Lung (tissue), 12 donors: Measurements from ENCODE around the gene GIGYF2. TPM values are rescaled to one million over a fixed set of nuclear protein-coding genes. Genes with fewer than 3 reads are reported as not detected.

Experiments used
- ATAC-seq: fragments of 200-7000 bp; cut with Tn5 transposase; one replicate; pipeline ENCODE4 v1.9.1; 2020; ENCODE audit warnings: moderate number of reproducible peaks; ENCODE audit not compliant: insufficient read depth, low FRiP score
- DNase-seq, 3 donors: peaks; one replicate each; pipeline ENCODE4 v3.0.0-alpha.2; 2013 to 2017
- H3K27ac ChIP-seq, 2 donors: one replicate each; pipeline ENCODE4 v1.5.1; 2013; ENCODE audit warnings: mild to moderate bottlenecking in 2 of 2, moderate library complexity in 2 of 2, control low read depth in 1 of 2, inconsistent platforms in 1 of 2, low read depth in 1 of 2, low read length in 1 of 2
- H3K27me3 ChIP-seq, 3 donors: one replicate each; pipeline ENCODE4 v1.5.1; 2013; ENCODE audit warnings: low read length in 2 of 3; ENCODE audit not compliant: control insufficient read depth in 3 of 3, insufficient read depth in 3 of 3
- H3K36me3 ChIP-seq, 4 donors: one replicate each; pipeline ENCODE4 v1.5.1; 2013; ENCODE audit warnings: low read length in 4 of 4, mild to moderate bottlenecking in 1 of 4, moderate library complexity in 1 of 4; ENCODE audit not compliant: control insufficient read depth in 4 of 4, insufficient read depth in 4 of 4
- H3K4me1 ChIP-seq, 5 donors: one replicate each; pipeline ENCODE4 v1.5.1; 2013; ENCODE audit warnings: low read length in 5 of 5, mild to moderate bottlenecking in 2 of 5, moderate library complexity in 1 of 5; ENCODE audit not compliant: control insufficient read depth in 5 of 5, insufficient read depth in 5 of 5
- H3K4me3 ChIP-seq: one replicate; pipeline ENCODE4 v1.5.1; 2013; ENCODE audit warnings: mild to moderate bottlenecking, control low read depth, moderate library complexity
- H3K9ac ChIP-seq, 2 donors: one replicate each; pipeline ENCODE4 v1.5.1; 2013; ENCODE audit warnings: low read length in 2 of 2, control low read depth in 1 of 2; ENCODE audit not compliant: insufficient read depth in 1 of 2
- H3K9me3 ChIP-seq, 4 donors: one replicate each; pipeline ENCODE4 v1.5.1; 2013; ENCODE audit warnings: low read length in 3 of 4, mild to moderate bottlenecking in 1 of 4, moderate library complexity in 1 of 4; ENCODE audit not compliant: control insufficient read depth in 4 of 4, insufficient read depth in 3 of 4
- WGBS, 2 donors: extraction: QIAGEN DNeasy Blood & Tissue Kit; methylation state at CpG; one replicate each; pipeline ENCODE4 v1.1.7; 2013; 5-methylcytosine and 5-hydroxymethylcytosine counted together
- polyA plus RNA-seq, 2 donors: library from polyadenylated mRNA; stranded (reverse); fragments of 200-250 nt; gene quantifications; one replicate each; pipeline ENCODE4 v1.2.1, GENCODE V29; 2013
- total RNA-seq, 2 donors: library from RNA; depleted of rRNA in 1 of 2; stranded (reverse); fragments of >200 nt in 1 of 2; gene quantifications; one replicate each; pipeline ENCODE4 v1.2.1, GENCODE V29; 2014 to 2021
- TF ChIP-seq, protein P1 (sequence below): IDR thresholded peaks from 2 replicates; pipeline ENCODE4 v1.5.1; 2012; ENCODE audit warnings: mild to moderate bottlenecking; ENCODE audit errors: control extremely low read depth, extremely low read depth
- donor health status: control.
- donor health status: control.
- donor health status: Bipolar disorder and iron deficiency.
- donor health status: healthy.
- donor health status: DM: yes; HTN: yes; CAD: no.

Gene GIGYF2
- total and polyA plus RNA-seq, 4 donors = 15.9 to 145 (median 37.3) TPM

DNA sequence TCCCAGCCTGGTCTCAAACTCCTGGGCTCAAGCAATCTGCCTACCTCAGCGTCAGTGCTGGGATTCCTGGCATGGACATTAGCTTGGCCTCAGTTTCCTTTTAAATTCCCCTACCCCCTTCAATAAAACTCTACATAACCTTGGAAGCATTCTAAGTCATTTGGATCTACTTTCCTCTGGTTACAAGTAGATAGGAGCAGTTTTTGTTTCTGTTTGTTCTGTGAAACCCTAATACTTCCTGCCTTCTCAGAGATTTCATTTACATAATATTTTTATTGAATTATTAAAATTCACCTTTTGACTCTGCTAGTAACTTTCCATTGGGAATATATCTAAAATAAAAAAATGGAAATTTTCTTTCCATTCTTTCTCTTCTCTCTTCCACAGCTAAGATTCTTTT lies 25.9 kb downstream of the GIGYF2 start:
- Histone ChIP-seq H3K4me3 (no peak overlapping the region), H3K36me3 (peaks cover 6 to 24% (median 10%) of the 10 kb centered on the region in 4 donors), H3K9me3 (peaks cover 0 to 2% (median 0%) of the 10 kb centered on the region in 4 donors), H3K27me3 (no peaks in the 10 kb centered on the region), H3K9ac (no peak overlapping the region), H3K27ac (no peak overlapping the region), H3K4me1 (peaks cover 0 to 18% (median 0%) of the 10 kb centered on the region in 5 donors)
- DNase-seq = no peak
- TF ChIP-seq, protein P1, sequence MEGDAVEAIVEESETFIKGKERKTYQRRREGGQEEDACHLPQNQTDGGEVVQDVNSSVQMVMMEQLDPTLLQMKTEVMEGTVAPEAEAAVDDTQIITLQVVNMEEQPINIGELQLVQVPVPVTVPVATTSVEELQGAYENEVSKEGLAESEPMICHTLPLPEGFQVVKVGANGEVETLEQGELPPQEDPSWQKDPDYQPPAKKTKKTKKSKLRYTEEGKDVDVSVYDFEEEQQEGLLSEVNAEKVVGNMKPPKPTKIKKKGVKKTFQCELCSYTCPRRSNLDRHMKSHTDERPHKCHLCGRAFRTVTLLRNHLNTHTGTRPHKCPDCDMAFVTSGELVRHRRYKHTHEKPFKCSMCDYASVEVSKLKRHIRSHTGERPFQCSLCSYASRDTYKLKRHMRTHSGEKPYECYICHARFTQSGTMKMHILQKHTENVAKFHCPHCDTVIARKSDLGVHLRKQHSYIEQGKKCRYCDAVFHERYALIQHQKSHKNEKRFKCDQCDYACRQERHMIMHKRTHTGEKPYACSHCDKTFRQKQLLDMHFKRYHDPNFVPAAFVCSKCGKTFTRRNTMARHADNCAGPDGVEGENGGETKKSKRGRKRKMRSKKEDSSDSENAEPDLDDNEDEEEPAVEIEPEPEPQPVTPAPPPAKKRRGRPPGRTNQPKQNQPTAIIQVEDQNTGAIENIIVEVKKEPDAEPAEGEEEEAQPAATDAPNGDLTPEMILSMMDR = no peak
- 91 to 100% methylated on average over 1 of the region's 1 CpG for WGBS, 2 donors
- ATAC-seq = no peak

DNA sequence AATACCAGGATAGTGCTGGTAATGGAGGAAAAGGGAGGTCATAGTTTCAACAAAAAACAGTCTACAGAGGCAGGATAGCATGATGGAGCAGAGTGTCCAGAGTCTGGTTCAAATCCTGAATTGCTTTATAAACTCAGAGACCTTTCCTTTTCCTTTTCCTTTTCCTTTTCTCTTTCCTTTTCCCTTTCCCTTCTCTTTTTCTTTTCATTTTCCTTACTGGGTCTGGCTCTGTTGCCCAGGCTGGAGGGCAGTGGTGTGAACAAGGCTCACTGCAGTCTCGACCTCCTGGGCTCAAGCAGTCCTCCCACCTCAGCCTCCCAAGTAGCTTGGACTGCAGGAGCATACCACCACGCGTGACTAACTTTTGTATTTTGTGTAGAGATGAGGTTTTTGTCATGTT lies 31.7 kb downstream of the GIGYF2 start:
- ATAC-seq (no peak), DNase-seq (no peak)
- Histone ChIP-seq H3K4me3 (no peak overlapping the region), H3K27ac (no peak overlapping the region), H3K9ac (no peak overlapping the region), H3K27me3 (no peaks in the 10 kb centered on the region), H3K4me1 (peaks cover 0 to 7% (median 0%) of the 10 kb centered on the region in 5 donors), H3K36me3 (peaks cover 10 to 14% (median 13%) of the 10 kb centered on the region in 4 donors), H3K9me3 (no peaks in the 10 kb centered on the region)
- 97 to 99% methylated on average over 3 of the region's 3 CpGs for WGBS, 2 donors
- TF ChIP-seq, protein P1 = no peak

DNA sequence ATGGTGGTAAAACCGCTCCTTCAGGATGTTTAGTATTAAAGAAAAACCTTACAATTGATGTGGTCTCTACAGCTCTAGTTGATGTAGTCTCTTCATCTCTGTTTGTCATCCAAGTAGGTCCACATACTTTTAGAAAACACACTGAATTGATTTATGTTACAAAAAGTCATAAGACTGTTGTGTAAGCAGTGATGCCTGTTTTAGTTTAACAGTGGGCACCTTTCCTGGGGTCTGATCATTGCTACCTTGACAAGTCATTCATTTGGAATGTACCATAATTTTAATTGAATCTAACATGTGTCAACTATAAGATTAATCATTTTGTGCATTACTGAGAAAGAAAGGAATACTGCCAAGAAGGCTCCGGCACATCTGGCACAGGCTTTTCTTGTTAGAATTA lies 34.3 kb downstream of the GIGYF2 start:
- Histone ChIP-seq H3K36me3 (peaks cover 8 to 14% (median 9%) of the 10 kb centered on the region in 4 donors), H3K4me1 (peaks cover 0 to 7% (median 0%) of the 10 kb centered on the region in 5 donors), H3K9ac (no peak overlapping the region), H3K4me3 (no peak overlapping the region), H3K27me3 (no peaks in the 10 kb centered on the region), H3K9me3 (no peaks in the 10 kb centered on the region), H3K27ac (no peak overlapping the region)
- TF ChIP-seq, protein P1 = no peak
- ATAC-seq (no peak), DNase-seq (peak in 1 of 3 donors; percentile 6)
- 84 to 91% methylated on average over 2 of the region's 2 CpGs for WGBS, 2 donors

DNA sequence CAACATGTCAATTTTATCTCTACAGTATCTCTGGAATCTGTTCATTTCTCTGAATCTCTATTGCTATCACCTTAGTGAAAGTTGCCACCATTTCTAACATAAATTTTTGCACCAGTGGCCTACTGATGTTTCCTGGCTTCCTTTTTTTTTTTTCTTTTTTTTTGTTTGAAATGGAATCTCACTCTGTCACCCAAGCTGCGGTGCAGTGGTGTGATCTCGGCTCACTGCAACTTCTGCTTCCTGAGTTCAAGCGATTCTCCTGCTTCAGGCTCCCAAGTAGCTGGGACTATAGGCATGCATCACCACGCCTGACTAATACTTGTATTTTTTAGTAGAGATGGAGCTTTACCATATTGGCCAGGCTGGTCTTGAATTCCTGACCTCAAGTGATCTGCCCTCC lies 44.2 kb downstream of the GIGYF2 start:
- no peak for DNase-seq
- WGBS, 2 donors = 45 to 77% methylated on average over 4 of the region's 4 CpGs
- TF ChIP-seq, protein P1 = no peak
- H3K36me3 ChIP-seq = peaks cover 0 to 10% (median 8%) of the 10 kb centered on the region in 4 donors
- peak overlapping the region in 1 of 2 donors; percentile 21 for H3K27ac ChIP-seq
- no peak overlapping the region for H3K4me3 ChIP-seq
- no peak for ATAC-seq
- no peaks in the 10 kb centered on the region for H3K27me3 ChIP-seq
- no peak overlapping the region for H3K9ac ChIP-seq
- H3K9me3 ChIP-seq = no peaks in the 10 kb centered on the region
- H3K4me1 ChIP-seq = no peaks in the 10 kb centered on the region
